BE2C (cell line): ENCODE measurements around the gene EN2.

ENCODE experiments used
- DNase-seq: peaks from one replicate; pipeline ENCODE4 v3.0.0-alpha.2; 2020
- H3K27me3 ChIP-seq: fragments of 250-450 bp; sonication (Bioruptor Pico); 2 replicates; pipeline ENCODE4 v1.5.1; 2020; ENCODE audit warnings: mild to moderate bottlenecking
- H3K36me3 ChIP-seq: fragments of 250-450 bp; sonication (Bioruptor Pico); 2 replicates; pipeline ENCODE4 v1.5.1; 2020; ENCODE audit warnings: mild to moderate bottlenecking
- H3K4me1 ChIP-seq: fragments of 250-450 bp; sonication (Bioruptor Pico); 2 replicates; pipeline ENCODE4 v1.5.1; 2020
- H3K4me3 ChIP-seq: 2 replicates; pipeline ENCODE4 v1.5.1; 2011; ENCODE audit warnings: low read depth, low read length
- H3K9me3 ChIP-seq: fragments of 250-450 bp; sonication (Bioruptor Pico); 2 replicates; pipeline ENCODE4 v1.5.1; 2020
- CTCF ChIP-seq: IDR thresholded peaks from 2 replicates; pipeline ENCODE4 v1.5.1; 2012; ENCODE audit warnings: mild to moderate bottlenecking, low read depth, low read length

EN2 gene

GRCh38 chr7:155486783-155487508, 29.0 kb downstream of the EN2 start:
- peaks cover 98% of the 10 kb centered on the region for H3K27me3 ChIP-seq
- no peak for DNase-seq

GRCh38 chr7:155487509-155488482, 29.9 kb downstream of the EN2 start:
- no peaks in the 10 kb centered on the region for H3K9me3 ChIP-seq
- TF ChIP-seq CTCF, result no peak
- DNase-seq, result no peak
- no peaks in the 10 kb centered on the region for H3K36me3 ChIP-seq
- H3K4me1 ChIP-seq, result no peaks in the 10 kb centered on the region
- peaks cover 98% of the 10 kb centered on the region for H3K27me3 ChIP-seq
- H3K4me3 ChIP-seq, result no peak overlapping the region

More at GRCh38 chr7:155486783-155487508, 29.0 kb downstream of the EN2 start:
- Histone ChIP-seq H3K4me3 (no peak overlapping the region), H3K4me1 (no peaks in the 10 kb centered on the region), H3K9me3 (no peaks in the 10 kb centered on the region), H3K36me3 (no peaks in the 10 kb centered on the region)
- no peak for TF ChIP-seq CTCF

- DNase-seq, result no peak
- no peak for TF ChIP-seq CTCF
- Histone ChIP-seq H3K4me3 (no peak overlapping the region), H3K36me3 (no peaks in the 10 kb centered on the region), H3K9me3 (no peaks in the 10 kb centered on the region), H3K27me3 (peaks cover 97% of the 10 kb centered on the region), H3K4me1 (no peaks in the 10 kb centered on the region)
Measured at GRCh38 chr7:155488483-155489127, 30.7 kb downstream of the EN2 start.

GRCh38 chr7:155489158-155489840, 31.4 kb downstream of the EN2 start:
- no peak for TF ChIP-seq CTCF
- no peaks in the 10 kb centered on the region for H3K4me1 ChIP-seq
- DNase-seq, result no peak
- H3K27me3 ChIP-seq, result peaks cover 97% of the 10 kb centered on the region
- no peaks in the 10 kb centered on the region for H3K36me3 ChIP-seq
- H3K9me3 ChIP-seq, result no peaks in the 10 kb centered on the region
- no peak overlapping the region for H3K4me3 ChIP-seq

GRCh38 chr7:155489862-155490696, 32.1 kb downstream of the EN2 start:
- Histone ChIP-seq H3K36me3 (no peaks in the 10 kb centered on the region), H3K27me3 (peaks cover 97% of the 10 kb centered on the region), H3K9me3 (no peaks in the 10 kb centered on the region), H3K4me1 (no peaks in the 10 kb centered on the region), H3K4me3 (no peak overlapping the region)
- DNase-seq, result no peak
- TF ChIP-seq CTCF, result no peak
